ENCODE data around the gene GJB2.
A peak's percentile ranks its signal among the peaks of the same experiment; 100 is the strongest.

Gene GJB2

DNA sequence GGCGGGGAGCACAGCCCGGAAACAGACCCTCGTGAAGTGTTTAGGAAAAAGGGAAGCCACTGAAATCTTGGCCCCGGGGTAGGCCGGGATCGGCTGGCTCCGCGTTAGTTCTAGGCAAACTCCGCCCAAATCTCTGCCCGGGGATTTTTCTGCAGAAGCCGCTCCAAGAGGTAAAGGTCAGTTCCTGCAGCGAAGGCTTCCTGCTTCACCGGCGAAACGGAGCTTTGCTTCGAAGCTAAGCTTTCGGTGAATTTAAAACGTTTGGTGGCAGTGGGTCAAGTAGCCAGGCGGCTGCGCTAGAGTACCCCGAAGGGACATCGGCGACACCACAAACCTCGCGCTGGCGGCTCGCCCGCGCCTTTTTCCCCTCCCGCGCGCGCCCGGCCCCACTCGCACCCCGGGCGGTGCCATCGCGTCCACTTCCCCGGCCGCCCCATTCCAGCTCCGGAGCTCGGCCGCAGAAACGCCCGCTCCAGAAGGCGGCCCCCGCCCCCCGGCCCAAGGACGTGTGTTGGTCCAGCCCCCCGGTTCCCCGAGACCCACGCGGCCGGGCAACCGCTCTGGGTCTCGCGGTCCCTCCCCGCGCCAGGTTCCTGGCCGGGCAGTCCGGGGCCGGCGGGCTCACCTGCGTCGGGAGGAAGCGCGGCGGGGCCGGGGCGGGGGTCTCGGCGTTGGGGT lies 441 bp downstream of the GJB2 start:
- no peak for DNase-seq

- no peak for DNase-seq
Observed at GRCh38 chr13:20191311-20192157, 1.2 kb downstream of the GJB2 start.

- DNase-seq = no peak
Observed at GRCh38 chr13:20190481-20191310, 2.0 kb downstream of the GJB2 start.

DNA sequence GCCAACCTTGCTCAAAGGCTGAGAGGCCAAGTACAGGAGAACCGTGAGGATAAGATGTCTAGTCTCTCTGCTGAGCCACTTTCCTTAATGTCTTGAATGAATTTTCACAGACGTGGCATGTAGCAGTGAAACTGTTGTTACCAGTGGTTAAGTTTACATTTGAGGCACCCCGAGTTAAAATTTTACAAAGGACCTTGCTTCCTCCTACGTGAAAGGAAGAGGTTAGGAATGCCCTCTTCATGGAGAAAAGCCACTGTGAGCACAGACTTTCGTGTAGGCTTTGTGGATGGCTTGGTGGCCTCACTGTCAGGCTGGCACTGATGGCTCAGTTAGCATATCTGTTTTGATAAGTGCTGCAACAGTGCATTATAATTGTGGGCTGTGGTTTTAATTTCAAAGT lies 2.7 kb downstream of the GJB2 start:
- DNase-seq = no peak

GRCh38 chr13:20188667-20189553 lies 3.8 kb downstream of the GJB2 start:
- no peak for DNase-seq

- no peak for DNase-seq
Observed at GRCh38 chr13:20186771-20187170, 6.0 kb downstream of the GJB2 start.

- DNase-seq = no peak
Observed at GRCh38 chr13:20185366-20186056, 7.2 kb downstream of the GJB2 start.

DNA sequence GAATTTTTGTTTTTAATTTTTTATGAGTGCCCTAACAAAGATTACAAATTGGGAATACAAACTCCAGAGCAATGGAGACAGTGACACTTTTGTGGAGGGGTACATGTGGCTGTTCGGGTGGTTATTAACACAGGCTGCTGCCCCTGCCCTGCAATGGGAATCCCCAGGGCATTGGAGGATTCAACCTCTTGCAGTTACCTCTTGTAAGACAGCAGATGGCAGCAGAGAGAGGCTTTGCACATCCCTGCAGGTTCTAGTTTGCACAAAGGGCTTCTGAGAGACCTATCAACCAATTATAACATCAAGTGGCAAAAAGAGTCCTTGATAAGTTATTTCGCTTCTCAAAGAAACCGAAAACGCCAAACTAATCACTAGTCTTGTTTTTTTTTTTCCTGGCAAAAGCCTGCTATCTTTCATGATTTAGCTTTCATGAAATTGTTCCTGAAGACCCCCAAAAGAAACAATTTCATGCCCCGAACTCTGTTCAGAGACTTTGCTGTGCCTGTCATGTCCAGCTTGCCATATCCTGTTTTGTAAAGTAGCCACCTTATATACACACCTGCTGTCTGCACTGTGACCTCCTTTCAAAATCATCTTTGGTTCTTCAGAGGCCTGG lies 10.4 kb downstream of the GJB2 start:
- peak; percentile 72 for DNase-seq

DNA sequence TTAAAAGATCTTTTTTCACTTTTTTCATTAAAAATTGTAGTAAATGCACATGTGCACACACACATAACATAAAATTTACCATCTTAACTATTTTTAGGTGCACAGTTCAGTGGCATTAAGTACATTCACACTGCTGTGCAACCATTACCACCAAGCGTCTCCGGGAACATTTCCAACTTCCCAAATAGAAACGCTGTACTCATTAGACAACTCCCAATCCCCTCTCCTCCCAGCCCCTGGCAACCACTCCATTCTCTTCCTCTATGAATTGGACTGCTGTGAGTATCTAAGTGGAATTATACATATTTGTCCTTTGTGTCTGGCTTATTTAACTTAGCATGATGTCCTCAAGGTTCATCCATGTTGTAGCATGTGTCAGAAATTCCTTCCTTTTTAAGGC lies 11.6 kb downstream of the GJB2 start:
- DNase-seq = no peak

DNA sequence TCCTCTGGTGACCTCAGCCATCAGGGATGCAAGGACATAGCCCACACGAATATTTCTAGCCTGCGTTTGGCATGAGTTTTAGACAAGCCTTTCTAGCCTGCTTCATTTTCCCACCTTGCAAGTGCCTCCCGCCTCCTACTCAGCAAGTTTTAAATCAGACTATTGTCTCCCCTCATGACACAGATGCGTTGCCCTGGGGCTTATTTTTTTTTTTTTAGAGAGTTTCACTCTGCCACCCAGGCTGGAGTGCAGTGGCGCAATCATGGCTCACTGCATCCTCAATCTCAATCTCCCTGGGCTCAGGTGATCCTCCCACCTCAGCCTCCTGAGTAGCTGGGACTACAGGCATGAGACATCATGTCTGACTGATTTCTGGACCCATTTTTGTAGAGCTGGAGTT lies 14.6 kb downstream of the GJB2 start:
- no peak for DNase-seq

GRCh38 chr13:20177049-20177831 lies 15.5 kb downstream of the GJB2 start:
- no peak for DNase-seq

DNA sequence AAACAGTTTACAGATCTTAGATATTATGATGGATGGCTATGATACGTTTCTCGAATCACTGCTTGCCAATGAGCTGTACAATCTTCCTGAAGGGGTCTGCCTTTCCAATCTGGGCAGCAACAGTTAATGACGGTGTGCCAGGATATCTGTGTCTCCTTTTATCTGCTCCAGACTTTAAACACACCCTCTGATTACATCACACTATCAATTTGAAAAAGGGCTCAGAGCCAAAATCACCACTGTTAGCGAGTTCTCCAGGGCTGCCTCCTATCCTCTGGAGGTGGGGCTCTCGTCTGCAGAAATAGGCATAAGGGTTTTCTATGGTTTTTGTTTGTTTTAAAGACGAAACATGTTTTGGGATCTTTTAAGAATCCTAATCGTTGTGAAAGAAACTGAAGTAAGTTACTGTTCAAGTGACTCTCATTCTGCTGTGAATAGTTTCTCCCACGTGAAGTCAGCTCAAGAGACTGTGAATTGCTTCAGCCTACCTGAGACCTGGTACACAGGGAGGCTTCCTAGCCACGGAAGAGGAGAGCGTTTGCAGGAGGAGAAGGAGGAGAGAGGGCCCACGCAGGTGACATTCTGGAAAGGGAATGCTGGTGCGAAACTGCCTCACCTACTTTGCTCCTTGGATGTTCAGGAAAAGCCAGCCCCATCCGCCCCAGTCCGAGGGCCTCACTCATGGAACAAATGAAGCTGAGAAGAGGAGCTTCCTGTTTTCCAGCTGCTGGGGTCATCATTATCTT lies 16.7 kb downstream of the GJB2 start:
- DNase-seq = no peak

- DNase-seq = no peak
Observed at GRCh38 chr13:20175406-20175794, 17.3 kb downstream of the GJB2 start.

DNA sequence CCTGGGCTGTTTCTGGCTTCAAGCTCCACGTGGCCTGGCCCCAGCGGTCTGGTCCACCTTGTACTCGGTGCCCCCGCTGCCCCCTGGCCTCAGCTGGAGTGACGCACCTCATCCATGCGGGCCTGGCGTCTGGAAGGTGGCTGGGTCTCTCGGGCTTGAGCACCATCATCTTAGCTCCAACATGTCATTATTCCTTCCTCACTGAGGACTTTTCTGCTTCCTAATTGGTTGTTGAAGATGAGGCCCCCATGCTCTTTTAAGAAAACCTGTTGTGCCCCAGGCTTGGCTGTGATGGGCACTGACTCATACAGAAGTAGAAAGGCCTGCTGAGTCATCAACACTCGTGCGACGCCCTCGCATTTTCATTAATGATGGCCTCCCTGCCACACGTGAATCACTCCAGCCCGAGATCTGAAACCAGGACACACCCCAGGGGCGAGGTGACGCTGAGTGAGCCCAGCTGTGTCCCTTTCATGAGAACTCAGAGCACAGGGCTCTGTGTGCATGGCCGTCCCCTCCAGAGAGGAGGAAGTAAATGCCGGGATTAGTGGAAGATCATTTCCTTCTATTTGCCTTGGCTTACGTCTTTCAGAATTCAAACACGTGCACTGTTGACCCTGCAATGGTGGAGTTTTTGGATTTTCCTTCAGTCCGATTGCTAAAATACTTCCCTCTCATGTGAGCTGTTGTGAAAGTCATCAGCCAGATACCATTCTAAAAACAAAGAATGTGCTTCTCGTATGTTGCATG lies 17.9 kb downstream of the GJB2 start:
- DNase-seq = peak; percentile 68

GRCh38 chr13:20173116-20173746 lies 19.5 kb downstream of the GJB2 start:
- DNase-seq = no peak

DNA sequence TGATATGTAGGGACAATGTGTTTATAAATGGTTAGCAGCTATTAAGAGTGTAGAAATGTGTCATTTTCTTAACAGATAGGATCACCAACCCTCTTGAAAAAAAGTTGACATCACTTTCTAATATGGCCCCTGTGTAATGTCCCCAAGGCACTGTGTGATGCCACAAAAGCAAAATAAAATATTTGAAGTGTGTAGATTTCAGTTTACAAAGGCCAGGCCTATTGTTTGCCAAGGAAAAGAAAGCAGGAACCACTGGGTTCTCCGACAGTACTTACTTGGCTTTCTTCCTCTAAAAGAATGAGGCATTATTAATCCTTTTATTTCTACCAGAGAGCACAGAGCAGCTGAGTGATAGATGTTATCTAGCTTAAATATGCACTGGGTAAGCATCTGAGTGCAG lies 21.4 kb downstream of the GJB2 start:
- no peak for DNase-seq

GRCh38 chr13:20170921-20171320 lies 21.8 kb downstream of the GJB2 start:
- no peak for DNase-seq

DNA sequence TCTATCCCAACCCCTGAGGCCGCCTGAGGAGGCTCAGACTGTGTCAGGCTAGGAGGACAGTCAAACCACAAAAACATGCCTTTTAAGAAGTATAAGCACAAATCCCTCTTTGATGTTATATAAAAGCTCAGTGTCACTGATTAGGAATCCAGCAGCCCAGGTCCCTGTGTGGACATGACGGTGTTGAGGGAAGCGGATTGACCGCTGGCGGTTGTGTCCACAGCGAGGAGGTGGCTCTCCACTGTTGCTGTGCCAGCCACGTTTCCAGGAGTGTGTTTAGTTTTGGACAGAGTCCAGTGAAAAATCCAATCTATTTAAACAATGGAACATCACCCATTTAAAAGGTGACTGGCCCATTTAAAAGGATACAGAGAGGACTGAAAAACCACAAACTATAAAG lies 24.3 kb downstream of the GJB2 start:
- DNase-seq = no peak

All from CD4-positive, alpha-beta T cell treated with Interleukin-4 for 4 hours (primary cell).